Activated T-cell treated with anti-CD3 and anti-CD28 coated beads for 48 hours (primary cell): ENCODE results near the gene NOP10.
"Not testable (repeated sequence)": the region's sequence is repeated elsewhere in the genome, so short reads cannot be mapped to it uniquely, and the experiment has no call there.

Source experiments
- DNase-seq: peaks from one replicate; pipeline ENCODE4 v3.0.0-alpha.2; 2020; ENCODE audit warnings: low read depth

NOP10 gene

DNA sequence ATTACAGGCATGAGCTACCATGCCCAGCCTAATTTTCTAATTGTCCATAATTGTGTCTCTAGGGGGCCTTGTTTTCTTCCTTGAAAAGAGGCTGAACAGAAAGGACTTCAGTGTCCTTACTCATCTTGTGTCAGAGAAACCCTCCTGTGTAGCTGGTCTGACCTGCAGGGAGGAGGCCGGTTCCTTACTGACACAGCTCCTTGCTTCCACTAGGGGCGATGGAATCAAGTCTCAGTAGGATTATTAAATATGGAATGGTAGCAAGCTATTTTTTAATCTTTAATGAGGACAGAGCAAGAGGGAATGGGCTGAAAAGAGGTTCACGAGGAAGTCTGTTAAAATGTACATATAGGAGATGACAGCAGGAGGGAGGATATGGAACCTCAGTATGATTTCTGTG is 15.4 kb upstream of the NOP10 start:
- DNase-seq: no peak

DNA sequence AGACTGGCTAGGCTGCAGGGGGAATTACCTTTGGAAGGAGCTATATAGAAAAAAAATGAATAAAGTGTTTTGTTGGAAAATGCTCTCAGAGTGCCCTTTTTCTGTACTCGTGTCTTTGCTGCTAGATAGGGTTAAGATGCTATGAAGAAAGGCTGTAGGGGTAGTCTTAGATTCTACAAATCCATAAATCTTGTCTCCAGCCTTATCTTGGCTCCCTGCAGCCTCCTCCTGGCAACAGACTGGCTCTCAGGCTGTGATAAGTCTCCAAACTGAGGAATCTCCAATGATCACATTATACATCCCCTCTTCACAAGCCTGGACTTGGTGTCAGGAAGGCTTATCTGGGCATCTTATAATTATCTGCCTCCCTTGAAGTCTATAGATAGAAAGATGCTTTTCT is 14.7 kb upstream of the NOP10 start:
- no peak for DNase-seq

DNA sequence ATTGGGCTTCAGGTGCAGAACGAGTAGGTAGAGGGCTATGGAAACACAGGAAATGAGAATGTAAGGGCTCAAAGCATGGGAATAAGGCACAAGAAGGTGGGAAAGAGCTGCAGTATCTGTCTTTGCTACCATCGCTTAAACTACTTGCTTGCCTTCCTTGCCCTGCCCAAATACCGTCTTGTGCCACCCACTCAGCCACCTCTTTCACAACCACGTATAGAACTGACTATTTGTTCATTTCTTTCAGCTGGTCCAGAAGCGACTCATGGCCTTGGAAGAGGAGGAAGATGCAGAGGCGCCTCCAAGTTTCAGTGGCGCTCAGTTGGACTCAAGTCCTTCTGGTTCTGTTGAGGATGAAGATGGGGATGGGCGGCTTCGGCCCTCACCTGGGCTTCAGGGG is 12.3 kb upstream of the NOP10 start:
- DNase-seq: no peak

DNA sequence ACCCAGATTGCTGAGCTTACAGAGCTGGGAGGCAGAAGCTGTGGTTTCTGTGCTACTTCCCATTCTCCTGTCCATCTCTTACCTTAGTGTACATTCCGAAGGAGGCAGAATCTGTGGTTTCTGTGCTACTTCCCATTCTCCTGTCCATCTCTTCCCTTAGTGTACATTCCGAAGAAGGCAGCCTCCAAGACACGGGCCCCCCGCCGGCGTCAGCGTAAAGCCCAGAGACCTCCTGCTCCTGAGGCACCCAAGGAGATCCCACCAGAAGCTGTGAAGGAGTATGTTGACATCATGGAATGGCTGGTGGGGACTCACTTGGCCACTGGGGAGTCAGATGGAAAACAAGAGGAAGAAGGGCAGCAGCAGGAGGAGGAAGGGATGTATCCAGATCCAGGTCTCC is 11.3 kb upstream of the NOP10 start:
- no peak for DNase-seq

DNA sequence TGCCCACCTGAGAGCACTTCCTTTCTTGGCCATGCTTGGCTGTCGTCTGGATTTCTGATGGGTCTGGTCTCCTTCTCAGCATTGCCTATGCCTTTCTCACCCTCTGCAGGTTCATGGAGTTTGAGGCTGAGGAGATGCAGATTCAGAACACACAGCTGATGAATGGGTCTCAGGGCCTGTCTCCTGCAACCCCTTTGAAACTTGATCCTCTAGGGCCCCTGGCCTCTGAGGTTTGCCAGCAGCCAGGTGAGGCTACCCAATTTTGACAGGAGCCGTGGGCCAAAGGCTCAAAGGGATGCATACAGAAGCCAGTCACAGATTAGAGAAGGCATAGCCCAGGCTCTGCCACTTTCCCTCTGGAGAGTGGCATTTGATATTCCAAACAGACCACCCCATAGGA is 10.7 kb upstream of the NOP10 start:
- no peak for DNase-seq

DNA sequence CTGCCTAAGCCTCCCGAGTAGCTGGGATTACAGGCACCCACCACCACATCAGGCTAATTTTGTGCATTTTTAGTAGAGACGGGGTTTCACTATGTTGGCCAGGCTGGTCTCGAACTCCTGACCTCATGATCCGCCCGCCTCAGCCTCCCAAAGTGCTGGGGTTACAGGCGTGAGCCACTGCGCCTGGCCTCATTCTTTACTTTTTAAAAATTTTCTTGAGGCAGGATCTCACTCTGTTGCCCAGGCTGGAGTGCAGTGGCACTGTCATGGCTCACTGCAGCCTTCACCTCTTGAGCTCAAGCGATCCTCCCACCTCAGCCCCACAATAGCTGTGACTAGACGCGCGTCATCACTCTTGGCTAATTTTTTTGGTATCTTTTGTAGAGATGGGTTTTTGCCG is 10.1 kb upstream of the NOP10 start:
- not testable (repeated sequence) for DNase-seq

DNA sequence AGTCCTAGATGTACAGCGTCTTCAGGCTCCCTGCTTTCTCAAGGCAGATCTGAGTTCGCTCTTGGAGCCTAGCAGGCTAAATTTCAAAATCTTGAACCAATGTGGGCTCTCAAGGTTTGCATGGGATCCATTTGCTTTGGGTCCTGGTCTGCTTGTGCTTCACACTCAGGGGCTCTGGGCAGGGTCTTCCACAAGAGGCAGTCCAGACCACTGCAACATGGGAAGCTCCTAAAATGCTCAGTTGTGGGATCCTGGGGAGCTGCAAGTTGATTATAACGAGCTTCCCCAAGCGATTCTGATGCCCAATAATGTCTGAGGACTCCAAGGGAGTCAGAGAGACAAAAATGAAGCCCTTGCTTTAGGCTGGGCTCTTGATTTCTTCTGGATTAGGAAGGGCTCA is 6.8 kb upstream of the NOP10 start:
- DNase-seq: no peak

DNA sequence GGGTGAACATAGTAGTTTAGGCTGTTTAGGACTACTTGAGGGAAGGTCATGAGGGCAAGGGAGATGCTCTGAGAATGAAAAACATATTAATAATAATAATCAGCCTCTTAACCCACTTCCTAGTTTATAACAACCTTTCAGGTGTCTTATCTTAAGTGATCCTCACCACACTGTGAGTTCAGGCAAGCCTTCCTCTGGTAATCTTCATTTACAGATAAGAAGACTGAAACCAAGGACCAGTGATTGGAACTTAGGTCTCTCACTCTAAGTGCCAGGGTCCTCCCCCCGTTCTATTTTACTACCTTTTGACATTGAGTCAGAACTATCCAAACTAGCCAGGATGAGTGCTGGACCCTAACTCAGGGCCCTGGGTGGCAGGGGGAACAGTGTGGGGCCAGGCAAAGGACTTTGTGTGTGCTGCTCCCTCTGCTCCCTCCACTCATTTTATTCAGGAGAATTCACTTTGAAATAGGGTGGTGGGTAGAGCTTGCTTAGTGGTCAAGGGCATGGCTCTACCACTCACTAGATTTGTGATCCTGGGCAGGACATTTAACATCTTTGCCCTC is 5.9 kb upstream of the NOP10 start:
- DNase-seq: no peak

DNA sequence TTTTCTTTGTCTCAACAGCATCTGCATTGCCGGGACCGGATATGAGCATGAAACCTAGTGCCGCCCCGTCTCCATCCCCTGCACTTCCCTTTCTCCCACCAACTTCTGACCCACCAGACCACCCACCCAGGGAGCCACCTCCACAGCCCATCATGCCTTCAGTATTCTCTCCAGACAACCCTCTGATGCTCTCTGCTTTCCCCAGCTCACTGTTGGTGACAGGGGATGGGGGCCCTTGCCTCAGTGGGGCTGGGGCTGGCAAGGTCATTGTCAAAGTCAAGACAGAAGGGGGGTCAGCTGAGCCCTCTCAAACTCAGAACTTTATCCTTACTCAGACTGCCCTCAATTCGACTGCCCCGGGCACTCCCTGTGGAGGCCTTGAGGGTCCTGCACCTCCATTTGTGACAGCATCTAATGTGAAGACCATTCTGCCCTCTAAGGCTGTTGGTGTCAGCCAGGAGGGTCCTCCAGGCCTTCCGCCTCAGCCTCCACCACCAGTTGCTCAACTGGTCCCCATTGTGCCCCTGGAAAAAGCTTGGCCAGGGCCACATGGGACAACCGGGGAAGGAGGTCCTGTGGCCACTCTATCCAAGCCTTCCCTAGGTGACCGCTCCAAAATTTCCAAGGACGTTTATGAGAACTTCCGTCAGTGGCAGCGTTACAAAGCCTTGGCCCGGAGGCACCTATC is 5.2 kb upstream of the NOP10 start:
- DNase-seq: no peak

DNA sequence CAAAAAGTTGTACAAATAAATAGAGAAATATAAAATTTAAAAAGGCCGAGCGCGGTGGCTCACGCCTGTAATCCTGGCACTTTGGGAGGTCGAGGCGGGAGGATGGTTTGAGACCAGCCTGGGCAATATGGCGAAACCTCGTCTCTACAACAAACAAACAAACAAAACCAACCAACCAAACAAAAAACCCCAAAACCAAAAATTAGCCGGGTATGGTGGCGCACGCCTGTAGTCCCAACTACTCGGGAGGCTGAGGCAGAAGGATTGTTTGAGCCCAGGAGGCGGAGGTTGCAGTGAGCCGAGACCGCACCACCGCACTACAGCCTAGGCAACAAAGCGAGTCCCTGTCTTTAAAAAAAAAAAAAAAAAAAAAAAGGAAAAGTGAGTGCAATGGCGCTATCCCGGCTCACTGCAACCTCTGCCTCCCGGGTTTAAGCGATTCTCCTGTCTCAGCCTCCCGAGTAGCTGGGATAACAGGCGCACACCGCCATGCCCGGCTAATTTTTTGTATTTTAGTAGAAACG is 661 bp downstream of the NOP10 start:
- not testable (repeated sequence) for DNase-seq

DNA sequence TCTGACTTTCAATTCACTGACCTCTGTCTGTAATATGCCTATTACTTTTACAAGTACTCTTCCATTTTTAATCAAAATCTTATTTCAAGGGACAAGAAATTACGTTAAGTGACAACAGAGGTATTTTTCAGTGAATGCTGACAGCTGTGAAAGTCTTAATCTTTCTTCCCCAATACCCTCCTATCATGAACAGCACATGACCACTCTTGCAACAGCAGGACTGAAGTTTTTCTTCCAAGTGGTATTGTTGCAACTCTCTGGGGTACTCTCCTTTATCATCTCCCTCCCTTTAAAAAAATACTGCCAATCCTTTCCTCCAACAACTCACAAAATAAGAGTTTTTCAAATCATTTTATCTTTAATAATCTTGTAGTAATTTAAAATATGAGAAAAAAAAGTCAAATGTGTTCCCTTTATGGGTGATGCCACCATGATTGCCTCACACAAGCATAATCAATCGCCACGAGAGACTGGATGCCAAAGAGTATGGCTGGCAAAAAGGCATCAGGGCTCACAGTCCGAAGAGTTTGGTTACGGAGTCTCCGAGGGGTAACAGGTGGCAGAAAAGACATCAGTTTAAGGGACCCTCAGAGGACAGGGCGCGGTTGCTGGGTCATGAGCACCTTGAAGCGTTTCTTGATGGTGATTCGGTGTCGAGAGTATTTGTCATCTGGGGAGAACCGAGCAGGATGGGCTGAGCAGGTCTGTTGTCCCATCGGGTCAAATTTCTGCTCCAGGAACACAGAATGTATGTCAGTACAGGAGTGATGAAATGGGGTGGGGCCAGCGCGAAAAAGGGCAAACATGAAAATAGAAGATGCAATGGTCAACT is 1.3 kb downstream of the NOP10 start:
- no peak for DNase-seq

DNA sequence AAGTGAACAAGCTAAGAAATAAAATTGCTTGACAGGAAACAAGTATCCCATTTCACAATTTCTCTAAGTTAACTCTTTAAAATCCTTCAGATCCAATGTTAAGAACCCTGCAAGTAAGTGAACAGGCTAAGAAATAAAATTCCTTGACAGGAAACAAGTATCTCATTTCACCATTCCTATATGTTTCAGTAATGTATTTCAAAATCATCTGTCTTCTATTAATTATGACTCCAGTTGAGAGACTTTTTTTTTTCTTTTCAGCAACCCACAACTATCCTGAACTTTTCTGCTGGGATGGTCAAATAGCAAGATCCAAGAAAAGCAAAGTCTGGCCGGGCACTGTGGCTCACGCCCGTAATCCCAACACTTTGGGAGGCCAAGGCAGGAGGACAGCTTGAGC is 3.0 kb downstream of the NOP10 start:
- DNase-seq: no peak

DNA sequence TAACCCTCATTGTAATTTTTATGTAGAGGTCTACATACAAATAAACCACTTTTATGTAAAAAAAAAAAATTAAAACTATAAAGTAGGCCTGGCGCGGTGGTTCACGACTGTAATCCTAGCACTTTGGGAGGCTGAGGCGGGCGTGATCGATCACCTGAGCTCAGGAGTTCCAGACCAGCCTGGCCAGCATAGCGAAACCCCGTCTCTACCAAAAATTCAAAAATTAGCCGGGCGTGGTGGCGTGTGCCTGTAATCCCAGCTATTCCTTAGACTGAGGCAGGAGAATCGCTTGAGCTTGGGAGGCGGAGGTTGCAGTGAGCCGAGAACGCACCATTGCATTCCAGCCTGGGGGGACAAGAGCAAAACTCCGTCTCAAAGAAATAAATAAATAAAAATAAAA is 4.6 kb downstream of the NOP10 start:
- DNase-seq: no peak

DNA sequence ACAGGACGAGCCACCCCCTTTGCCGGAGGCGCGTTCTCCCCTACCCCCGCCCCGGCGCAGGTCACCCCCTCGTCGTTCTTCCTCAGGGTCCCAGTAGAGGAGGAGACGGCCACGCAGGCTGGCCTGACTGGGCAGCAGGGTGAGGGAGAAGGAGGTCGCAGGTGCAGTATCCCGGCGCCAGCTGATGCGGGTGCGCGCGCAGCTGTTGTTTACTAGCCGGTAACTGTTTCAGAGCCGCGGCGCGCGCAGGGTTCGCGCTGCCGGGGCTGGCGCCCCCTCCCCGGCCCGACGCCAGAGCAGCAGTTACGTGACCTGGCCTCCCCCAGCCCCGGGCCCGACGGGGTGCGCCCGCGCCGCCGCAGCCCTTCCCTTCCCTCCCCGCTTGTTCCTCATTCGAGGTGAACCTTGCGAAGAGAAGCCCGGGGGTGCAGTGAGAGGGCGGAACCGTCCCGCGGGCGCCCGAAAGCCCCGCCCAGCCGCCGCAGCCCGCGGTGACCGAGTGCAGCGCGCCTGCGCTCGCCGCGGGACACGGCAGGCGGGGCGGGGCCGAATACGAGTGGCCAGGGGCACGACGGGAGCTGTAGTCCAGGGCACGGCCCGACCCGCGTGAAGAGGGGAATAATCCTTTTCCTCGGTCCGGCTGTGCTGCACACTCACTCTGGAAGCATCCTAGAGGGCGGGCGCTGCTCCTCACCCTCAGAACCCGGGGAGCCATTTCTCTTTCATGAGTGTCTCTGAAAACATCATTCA is 5.2 kb downstream of the NOP10 start, which contains the start of gene SLC12A6:
SLC12A6 (minus strand) TSS at position 225 of the 750 bp plus-strand sequence. CDS start 1,101 bp downstream, outside the sequence.
- peak; percentile 92 for DNase-seq

DNA sequence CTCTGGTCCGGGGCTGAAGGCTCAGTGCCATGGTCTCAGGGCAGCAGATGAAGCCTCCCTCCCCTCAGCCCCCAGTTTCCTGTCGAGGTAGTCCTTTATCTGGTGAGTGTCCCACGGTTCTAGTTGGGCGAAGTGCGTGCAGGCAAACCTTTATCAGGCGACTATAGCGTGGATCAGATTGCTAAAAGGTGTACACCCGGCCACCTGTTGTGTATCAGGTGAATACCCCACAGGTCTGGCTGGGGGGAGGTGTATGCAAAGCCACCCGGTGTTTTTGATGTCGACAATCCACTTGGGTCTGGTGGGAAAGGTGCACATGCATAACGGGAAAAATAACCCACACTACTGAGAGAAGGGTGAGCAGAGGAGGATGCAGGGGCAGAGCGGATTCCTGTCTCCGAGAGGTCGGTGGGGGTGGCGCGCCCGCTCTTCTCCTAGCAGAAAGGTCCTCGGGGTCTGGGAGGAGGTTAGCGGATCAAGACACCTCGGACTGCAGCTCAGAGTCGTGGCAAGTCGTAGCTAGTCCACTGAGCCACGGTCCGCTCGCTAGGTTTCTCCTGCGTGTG is 5.9 kb downstream of the NOP10 start:
- DNase-seq: no peak

DNA sequence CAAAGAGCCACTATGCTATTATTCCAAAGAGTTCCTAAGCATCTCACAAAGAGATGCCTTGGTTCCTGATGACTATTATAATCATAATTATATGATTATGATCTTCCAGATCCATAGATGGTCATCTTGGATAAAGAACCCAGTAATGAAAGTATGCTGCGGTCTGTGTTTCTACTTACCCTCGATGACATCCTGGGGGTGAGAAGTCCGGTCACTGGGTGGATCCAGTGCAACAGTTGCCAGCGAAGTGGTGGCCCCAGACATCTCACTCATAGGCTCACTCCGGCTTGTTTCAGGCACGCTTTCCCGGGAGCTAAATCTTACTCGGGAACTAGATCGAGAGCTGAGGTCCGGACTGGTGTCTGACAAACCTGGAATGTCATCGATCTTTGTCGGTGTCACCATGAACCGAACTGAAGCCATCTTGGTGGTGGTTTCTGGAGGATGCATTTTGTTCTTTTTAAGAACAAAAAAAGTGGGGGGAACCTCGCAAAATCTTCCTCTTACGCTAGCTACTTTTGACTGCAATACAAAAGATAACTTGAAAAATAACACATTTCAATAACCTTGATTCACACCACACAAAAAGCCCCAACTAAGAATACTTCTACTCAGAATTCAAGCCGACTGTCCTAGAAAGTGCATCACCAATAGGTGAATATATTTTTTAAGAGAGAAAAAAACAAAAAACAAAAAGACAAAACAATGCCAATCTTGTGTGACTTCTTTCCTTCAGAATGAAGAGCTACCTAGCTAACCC is 6.5 kb downstream of the NOP10 start:
- DNase-seq: no peak

DNA sequence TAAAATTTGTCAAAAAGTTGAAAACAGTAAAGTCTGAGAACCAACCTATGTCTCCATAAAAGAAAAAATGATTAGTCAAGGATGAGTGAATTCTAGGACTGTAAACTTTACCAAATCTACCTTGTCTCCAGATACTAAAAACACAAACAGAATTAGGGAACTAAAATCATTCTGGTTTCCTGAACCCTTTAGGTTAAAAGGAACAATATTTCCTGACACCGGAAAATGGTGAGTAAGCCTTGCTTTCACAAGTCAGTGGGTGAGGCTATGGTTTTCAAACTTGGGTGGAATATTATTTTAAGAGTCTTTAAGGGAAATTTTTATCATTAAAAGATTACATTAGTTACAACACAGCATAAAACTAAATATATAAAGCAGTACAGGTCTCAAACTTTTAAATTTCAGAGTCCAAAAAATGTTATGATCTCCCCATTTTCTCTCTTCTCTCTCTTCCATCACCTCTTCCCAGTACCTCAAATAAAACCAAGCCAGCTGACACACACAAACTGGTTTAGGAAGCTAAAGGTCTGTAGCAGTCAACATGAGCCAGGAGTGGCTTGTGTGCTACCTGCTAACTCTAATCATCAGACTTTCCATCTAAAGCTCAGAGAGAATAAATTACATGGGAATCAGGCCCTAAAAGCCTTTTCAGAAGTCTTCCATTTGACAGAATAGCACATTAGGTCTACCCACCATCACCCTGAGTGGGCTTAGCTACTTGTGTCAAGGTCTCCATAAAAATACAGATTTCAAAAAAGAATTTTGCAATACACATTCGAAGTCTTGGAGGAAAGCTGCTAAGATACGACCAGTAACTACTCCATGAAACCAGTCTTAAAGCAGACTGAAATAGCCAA is 7.5 kb downstream of the NOP10 start:
- no peak for DNase-seq

DNA sequence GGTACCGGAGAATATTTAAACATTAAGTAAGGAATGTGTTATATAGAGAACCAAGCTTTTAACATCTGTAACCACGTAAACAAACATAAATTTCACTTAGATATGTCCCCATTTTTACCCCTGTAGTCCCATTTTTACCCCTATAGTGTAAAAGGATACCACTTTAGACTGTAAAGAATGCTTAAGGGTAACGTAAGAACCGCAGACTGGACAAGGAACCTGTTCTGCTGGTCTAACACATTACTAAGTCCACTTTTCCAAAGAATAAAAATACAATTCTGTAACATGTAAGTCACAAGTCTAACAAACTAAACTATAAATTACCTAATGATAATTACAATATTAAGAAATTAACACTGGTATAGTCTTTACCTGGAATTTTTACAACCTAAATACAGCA is 8.3 kb downstream of the NOP10 start:
- DNase-seq: no peak

DNA sequence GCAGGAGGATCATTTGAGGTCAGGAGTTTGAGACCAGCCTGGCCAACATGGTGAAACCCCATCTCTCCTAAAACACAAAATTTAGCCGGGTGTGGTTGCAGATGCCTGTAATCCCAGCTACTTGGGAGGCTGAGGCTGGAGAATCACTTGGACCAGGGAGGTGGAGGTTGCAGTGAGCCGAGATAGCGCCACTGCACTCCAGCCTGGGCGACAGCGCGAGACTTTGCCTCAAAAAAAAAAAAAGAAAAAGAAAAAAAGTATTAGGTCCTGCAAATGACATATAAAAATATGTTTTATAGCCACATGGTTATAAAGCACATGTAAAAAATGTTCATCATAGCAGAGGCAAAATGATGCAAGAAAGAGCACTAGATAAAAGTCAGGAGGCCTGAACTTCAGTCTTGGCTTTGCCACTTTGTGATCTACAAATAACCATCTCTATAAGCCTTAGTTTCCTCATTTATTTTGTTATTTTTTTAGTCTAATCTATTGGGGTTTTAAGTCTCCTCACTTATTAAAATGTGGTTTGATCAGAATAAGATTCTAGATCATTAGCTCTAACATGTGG is 10.3 kb downstream of the NOP10 start:
- DNase-seq: no peak

DNA sequence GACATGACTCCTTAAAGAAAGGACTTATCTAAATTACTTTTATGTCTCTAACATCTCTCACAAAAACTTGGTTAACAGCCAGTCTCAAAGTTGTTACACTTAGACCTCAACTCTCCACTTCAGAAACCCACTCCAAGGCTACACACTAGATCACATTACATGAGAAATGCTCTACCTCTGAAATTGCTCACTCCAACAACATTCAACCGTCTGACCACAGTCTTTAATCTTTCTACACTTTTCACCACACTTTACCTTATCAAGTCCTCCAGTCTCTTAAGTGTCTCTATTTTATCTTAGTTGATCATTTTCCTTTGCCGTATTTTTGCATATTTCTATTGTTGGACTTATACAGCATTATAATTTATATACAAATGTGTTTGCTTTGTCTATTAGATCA is 11.1 kb downstream of the NOP10 start:
- no peak for DNase-seq
